ENCODE data around the gene TMEM108.
A peak's percentile ranks its signal among the peaks of the same experiment; 100 is the strongest.
"Not testable (repeated sequence)": the region's sequence is repeated elsewhere in the genome, so short reads cannot be mapped to it uniquely, and the experiment has no call there.

TMEM108 gene

DNA sequence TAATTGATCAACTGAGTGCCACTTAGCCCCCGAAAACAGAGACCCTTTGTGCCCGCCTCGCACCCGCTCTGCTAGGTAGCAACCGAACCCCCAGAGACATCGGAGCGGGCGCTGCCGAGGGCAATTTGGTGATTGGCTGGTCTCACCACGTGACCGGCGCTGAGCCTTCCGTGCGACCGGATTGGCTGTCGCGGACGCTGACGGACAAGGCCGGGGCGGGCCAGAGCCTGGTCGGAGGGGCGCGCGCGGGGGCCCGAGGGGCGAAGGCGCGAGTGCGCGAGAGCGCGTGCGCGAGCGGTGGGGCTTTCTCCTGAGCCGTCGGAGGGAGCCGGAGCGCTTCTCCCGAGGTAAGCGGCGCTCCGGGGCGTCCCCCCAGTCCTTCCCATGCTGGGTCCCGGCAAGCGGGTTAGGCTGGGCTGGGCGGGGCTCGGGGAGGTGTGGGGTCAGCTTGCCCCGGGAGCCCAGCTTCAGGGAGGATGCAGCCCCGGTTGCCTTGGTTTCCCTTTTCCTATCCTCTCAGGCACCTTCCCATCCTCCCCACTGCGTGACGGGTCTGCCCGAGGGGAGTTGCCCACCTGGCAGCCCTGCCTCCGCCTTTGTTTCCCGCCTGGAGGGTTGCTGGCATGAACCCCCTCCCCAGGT, at the start of gene TMEM108:
TMEM108 (plus strand) TSS at position 303 of the 642 bp plus-strand sequence.
- DNase-seq = no peak

- no peak for DNase-seq
Measured at GRCh38 chr3:132995971-132996370, 42.2 kb upstream of the TMEM108 start.

GRCh38 chr3:132997404-132998185, 40.6 kb upstream of the TMEM108 start:
- DNase-seq = no peak

DNA sequence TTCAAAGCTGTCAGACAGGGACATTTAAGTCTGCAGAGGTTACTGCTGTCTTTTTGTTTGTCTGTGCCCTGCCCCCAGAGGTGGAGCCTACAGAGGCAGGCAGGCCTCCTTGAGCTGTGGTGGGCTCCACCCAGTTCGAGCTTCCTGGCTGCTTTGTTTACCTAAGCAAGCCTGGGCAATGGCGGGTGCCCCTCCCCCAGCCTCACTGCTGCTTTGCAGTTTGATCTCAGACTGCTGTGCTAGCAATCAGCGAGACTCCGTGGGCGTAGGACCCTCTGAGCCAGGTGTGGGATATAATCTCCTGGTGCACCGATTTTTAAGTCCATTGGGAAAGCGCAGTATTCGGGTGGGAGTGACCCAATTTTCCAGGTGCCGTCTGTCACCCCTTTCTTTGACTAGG, 33.2 kb upstream of the TMEM108 start:
- not testable (repeated sequence) for DNase-seq

- no peak for DNase-seq
Measured at GRCh38 chr3:133007601-133008000, 30.6 kb upstream of the TMEM108 start.

GRCh38 chr3:133014325-133014724, 23.9 kb upstream of the TMEM108 start:
- no peak for DNase-seq

DNA sequence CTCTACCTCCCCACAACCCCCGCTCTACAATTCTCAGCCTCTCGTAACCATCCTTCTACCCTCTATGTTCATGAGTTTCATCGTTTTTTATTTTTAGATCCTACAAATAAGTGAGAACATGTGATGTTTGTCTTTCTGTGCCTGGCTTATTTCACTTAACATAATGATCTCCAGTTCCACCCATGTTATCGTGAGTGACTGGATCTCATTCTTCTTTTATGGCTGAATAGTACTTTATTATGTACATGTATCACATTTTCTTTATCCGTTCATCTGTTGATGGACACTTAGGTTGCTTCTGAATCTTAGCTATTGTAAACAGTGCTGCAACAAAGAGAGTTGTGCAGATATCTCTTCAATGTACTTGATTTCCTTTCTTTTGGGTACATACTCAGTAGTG, 22.6 kb upstream of the TMEM108 start:
- DNase-seq = not testable (repeated sequence)

- no peak for DNase-seq
Measured at GRCh38 chr3:133016838-133017309, 21.3 kb upstream of the TMEM108 start.

- no peak for DNase-seq
Measured at GRCh38 chr3:133018921-133019320, 19.3 kb upstream of the TMEM108 start.

DNA sequence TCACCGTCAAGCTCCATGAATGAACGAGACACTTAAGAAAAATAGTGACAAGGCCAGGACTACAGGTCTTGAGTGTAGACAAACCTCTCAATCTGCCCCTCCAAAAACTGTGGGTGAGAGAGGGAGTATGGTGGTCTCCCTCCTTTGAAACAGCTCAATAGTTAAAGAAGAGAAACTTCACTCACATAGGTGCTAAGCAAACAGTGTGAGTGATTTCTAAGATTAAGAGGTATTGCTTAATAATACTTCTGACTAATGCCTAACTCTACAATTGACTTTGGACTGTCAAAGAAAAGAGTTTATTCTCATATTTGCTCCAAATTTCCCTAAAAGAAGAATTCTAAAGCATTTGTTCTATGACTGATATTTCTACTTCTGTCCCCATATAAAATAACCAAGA, 17.0 kb upstream of the TMEM108 start:
- no peak for DNase-seq

DNA sequence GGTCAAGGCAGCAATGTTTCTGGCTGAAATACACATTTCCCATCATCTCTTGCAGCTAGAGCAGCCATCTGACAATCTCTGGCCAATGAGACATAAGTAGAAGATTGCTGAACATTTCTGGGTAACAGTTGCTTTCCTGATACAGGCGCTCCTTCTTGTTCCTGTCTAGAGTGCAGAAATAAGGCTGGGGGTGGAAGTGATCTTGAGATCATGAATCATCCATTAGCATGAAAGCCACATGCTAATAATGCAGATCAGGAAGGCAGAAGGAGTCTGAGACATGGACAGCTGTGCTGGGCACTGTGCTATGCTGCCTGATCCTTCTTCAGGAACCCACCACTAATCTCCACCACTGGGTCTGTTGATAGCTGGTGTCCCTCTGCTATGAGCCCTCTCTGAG, 14.8 kb upstream of the TMEM108 start:
- no peak for DNase-seq

GRCh38 chr3:133025546-133025945, 12.6 kb upstream of the TMEM108 start:
- DNase-seq = no peak

DNA sequence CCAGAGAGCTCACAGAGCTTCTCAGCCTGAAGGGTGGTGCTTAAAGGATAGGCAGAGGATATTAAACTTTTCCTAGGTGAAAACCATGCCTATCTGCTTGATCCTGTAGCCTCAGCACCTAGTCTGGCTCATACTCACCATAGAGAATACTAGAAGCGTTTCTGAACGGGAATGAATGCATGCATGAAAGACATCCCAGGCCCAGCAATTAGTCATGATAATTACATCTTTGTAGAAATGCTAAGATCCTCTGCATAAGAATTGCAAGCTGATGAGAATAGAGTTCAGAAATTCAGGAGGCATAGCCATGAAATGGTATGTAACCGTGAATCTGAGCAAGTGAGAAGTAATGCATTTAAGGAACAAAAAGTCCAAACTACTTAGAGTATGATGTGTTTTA, 5.9 kb upstream of the TMEM108 start:
- no peak for DNase-seq

- no peak for DNase-seq
Measured at GRCh38 chr3:133037436-133037835, 755 bp upstream of the TMEM108 start.

- no peak for DNase-seq
Measured at GRCh38 chr3:133038731-133039375, 662 bp downstream of the TMEM108 start.

DNA sequence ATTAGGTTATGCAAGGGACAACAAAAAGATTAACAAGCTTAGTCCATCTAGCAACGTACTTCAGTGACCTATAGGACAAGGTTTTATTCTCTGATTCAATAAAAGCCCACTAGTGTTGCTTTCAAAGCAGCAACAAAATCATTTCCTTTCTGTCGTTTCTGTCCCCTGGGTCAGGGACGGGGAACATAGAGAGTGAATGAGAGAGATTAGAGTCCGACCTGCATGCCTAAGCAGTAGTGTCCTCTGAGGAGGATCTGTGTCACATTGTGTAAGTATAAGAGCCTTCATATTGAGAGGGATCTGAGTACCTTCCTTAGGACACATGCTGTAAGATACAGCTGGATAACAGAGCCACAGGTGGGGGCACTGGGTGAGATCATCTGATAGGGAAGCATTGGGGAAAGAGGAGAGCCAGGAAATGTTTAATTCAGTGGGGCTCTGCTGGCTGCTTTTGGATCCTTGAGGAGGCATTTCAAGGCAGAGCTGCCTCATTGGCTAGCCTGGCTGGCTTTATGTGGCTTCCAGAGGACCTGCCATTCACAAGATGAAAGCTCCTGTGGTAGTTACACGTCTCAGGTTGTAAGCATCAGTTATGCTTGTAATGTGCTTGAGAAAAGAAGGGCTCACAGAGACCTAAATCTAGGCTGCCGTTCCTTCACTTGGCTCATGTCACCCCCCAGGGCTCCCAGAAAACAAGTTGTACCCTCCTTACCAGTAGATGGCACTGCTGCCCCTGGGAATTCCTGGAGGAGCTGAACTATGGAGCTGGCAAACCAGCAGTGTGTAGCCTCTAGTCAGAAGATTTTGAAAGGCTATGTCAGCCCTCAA, 2.7 kb downstream of the TMEM108 start:
- DNase-seq = peak; percentile 40

GRCh38 chr3:133041524-133041829, 3.3 kb downstream of the TMEM108 start:
- DNase-seq = no peak

GRCh38 chr3:133042778-133043177, 4.6 kb downstream of the TMEM108 start:
- no peak for DNase-seq

- no peak for DNase-seq
Measured at GRCh38 chr3:133047980-133048379, 9.8 kb downstream of the TMEM108 start.

DNA sequence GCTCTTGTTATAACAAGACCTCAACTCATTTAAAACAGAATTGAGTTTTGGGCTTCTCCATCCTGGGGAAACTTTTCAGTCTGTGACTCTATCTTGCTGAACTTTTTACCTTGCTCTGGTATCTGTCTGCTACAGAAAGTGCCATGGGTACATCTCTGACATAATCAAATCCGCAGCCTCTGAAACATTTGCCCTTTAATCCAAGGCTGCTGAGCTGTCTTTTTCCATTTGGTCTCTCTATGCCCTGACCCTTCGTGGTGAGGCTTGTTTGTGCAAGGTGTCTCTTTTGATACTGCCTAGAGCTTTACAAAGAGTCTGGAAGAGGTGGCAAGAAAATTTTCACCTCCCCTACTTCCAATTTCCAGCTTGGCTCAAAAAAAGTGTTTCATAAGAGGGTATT, 11.3 kb downstream of the TMEM108 start:
- DNase-seq = no peak

GRCh38 chr3:133050891-133051290, 12.7 kb downstream of the TMEM108 start:
- no peak for DNase-seq

- DNase-seq = no peak
Measured at GRCh38 chr3:133053532-133053931, 15.3 kb downstream of the TMEM108 start.

DNA sequence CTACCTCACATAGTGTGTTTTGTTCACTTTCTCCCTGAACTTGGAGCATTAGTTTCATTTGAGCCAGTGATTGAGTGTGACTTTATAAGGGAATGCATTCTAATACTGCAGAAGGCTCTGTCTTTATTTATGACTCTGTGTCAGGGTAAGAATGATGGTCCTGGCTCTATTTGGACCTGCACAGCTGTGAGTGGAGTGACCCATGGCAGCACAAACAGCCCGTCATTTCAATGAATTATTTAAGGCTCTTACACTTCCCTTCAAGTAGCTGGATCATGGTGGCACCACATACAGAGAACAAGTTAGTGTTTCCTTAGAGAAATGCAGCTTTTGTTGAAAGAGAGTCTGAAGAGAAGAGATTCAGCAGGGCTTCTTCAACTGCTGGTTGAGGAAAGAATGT, 16.4 kb downstream of the TMEM108 start:
- no peak for DNase-seq

Measured in GOT3 (cell line).